GM20000 (cell line): ENCODE data around the gene ERCC6L.

Experiments
- DNase-seq: peaks from one replicate; pipeline ENCODE4 v3.0.0; 2012; ENCODE audit warnings: low spot score
- CTCF ChIP-seq: IDR thresholded peaks from 2 replicates; pipeline ENCODE4 v1.5.1; 2012; ENCODE audit warnings: mild to moderate bottlenecking, control low read depth; ENCODE audit errors: extremely low read depth, missing control alignments

ERCC6L gene

GRCh38 chrX:72271812-72272211 lies 33.0 kb upstream of the ERCC6L start:
- no peak for DNase-seq

GRCh38 chrX:72271091-72271788 lies 32.4 kb upstream of the ERCC6L start:
- TF ChIP-seq CTCF = no peak
- no peak for DNase-seq

More at GRCh38 chrX:72271812-72272211, 33.0 kb upstream of the ERCC6L start:
- no peak for TF ChIP-seq CTCF

GRCh38 chrX:72270316-72270866 lies 31.6 kb upstream of the ERCC6L start:
- TF ChIP-seq CTCF = no peak
- no peak for DNase-seq

- DNase-seq = no peak
- no peak for TF ChIP-seq CTCF
These were observed 30.9 kb upstream of the ERCC6L start for GRCh38 chrX:72269671-72270251.

- no peak for DNase-seq
- TF ChIP-seq CTCF = no peak
These were observed 30.0 kb upstream of the ERCC6L start for GRCh38 chrX:72268597-72269365.

- DNase-seq = no peak
- no peak for TF ChIP-seq CTCF
These were observed 26.4 kb upstream of the ERCC6L start for GRCh38 chrX:72265263-72265662.

- DNase-seq = no peak
- TF ChIP-seq CTCF = no peak
These were observed 23.2 kb upstream of the ERCC6L start for GRCh38 chrX:72262077-72262476.
